D721Med (cell line): ENCODE data around the gene SH2D5.

Experiments used
- DNase-seq: peaks from one replicate; pipeline ENCODE4 v3.0.0; 2011; ENCODE audit warnings: low spot score; ENCODE audit not compliant: insufficient read length
- FAIRE-seq: peaks from 2 replicates; lab custom pipeline; 2011; peaks lifted over from hg19 to GRCh38; lab: Jason Lieb, UNC
- TF ChIP-seq, protein P1 (sequence below): IDR thresholded peaks from 2 replicates; pipeline ENCODE4 v1.5.1; 2012; ENCODE audit warnings: mild to moderate bottlenecking, control low read depth; ENCODE audit not compliant: insufficient read depth; ENCODE audit errors: missing control alignments

Gene SH2D5

DNA sequence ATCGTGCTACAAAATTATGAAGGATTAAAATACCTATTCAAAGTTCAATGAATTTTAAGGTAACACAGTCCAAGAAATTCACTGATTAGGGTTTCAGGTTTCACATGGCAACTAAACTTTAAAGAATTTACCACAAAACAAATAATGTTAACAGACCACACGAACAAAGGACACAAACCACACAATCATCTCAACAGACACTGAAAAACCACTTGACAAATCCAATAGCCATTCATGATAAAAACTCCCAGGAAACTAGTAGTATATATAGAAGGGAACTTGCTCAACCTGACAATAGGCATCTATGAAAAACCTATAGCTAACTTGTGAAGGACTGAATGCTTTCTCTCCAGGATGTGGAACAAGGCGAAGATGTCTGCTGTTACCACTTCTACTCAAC, 21.1 kb upstream of the SH2D5 start:
- FAIRE-seq (no peak), DNase-seq (no peak)
- TF ChIP-seq, protein P1, sequence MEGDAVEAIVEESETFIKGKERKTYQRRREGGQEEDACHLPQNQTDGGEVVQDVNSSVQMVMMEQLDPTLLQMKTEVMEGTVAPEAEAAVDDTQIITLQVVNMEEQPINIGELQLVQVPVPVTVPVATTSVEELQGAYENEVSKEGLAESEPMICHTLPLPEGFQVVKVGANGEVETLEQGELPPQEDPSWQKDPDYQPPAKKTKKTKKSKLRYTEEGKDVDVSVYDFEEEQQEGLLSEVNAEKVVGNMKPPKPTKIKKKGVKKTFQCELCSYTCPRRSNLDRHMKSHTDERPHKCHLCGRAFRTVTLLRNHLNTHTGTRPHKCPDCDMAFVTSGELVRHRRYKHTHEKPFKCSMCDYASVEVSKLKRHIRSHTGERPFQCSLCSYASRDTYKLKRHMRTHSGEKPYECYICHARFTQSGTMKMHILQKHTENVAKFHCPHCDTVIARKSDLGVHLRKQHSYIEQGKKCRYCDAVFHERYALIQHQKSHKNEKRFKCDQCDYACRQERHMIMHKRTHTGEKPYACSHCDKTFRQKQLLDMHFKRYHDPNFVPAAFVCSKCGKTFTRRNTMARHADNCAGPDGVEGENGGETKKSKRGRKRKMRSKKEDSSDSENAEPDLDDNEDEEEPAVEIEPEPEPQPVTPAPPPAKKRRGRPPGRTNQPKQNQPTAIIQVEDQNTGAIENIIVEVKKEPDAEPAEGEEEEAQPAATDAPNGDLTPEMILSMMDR, result no peak

DNA sequence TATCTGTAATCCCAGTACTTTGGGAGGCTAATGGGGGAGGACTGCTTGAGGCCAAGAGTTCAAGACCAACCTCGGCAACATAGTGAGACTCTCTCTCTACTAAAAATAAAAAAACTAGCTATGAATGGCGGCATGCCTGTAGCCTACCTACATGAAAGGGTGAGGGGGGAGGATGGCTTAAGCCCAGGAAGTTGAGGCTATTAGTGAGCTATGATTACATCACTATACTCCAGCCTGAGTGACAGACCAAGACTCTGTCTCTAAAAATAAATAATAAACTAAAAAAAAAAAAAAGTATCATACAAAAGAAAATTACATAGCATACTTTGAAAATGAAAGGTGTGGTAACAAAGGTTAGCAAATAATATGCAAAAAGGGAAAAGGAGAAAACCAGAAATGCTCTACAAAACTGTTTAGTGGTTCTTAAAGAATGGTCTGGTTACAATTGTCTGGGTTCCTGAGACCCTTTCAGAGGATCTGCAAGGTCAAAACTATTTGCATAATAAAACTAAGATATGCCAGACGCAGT, 19.0 kb upstream of the SH2D5 start:
- DNase-seq, result no peak
- FAIRE-seq, result no peak
- TF ChIP-seq, protein P1, result no peak

DNA sequence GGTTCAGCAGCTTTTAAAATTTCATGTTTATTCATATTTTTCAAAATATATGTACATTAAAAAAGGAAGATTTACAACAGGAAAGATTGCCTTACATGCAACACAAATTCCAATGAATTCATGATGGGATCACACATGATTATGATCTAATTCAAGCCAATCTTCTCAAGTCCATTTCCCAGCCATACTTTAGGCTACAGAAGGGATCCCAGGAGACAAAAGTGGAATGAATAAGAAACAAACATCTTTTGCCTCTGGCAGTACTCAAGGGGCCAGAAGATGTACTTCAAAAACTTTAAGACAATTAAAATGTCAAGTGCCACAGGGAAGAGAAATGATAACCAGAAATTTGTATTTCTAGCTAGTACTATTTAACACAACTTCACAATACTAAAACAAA, 10.2 kb upstream of the SH2D5 start:
- TF ChIP-seq, protein P1, result no peak
- no peak for FAIRE-seq
- DNase-seq, result no peak

DNA sequence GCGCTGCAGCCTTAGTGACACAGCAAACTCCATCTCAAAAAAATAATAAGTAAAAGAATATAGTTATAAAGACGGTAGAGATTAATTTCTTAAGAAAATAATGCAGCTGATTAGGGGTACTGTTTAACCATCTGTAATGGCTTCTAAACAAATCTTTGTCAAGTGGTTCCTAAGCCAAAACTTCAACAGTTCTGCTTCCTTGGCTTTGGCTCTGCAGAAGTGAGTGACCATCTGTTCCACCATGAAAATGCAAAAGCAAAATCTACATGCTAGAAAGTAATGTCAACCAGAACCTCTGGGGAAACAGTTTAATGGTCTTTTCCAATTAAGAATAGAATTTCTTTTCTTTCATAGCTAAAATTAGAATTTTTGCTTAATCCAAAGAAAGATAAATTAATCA, 8.3 kb upstream of the SH2D5 start:
- TF ChIP-seq, protein P1, result no peak
- DNase-seq (no peak), FAIRE-seq (no peak)

DNA sequence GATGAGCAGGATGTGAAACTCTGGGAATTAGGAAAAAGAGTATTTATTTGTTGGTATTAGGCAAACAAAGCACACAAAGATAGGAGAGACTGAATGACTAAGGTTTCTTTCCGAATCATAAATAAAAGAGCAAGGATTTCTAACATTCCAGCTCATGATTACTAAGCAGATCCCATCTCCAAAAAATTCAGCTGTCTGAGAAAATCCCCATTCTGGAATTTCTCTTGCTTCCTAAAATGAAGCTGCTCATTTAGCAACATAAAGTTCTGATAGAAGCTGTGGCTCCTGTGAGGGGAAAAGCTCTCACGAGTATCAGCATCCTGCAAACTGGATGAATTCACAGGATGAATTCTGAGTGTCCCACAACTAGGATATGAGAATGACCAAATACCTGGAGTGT, 6.7 kb upstream of the SH2D5 start:
- no peak for DNase-seq
- TF ChIP-seq, protein P1, result no peak
- no peak for FAIRE-seq

DNA sequence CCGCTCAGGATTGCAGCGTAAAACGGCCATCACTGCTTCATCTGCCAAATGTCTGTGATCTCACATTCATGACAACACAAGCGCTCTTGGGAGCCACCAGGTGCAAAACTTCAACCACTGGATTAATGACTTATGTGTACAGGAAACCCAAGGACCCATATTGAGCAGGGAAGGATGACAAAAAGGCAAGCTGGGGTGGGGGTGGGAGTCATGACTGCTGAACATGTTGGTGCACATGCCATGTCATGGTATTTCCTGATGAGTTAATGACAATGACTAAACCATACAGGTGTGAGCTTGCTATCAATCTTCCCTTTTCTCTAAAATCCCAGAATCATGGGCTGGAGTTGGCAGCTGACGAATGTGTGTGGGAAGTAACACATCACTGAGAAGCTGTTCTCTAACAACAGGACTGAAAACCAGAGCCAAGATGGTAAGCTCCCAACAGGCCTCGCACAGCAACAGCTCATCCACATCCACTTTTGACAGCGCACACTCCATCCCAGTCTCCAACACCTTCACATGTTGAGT, 3.1 kb upstream of the SH2D5 start:
- DNase-seq (no peak), FAIRE-seq (no peak)
- TF ChIP-seq, protein P1, result no peak

DNA sequence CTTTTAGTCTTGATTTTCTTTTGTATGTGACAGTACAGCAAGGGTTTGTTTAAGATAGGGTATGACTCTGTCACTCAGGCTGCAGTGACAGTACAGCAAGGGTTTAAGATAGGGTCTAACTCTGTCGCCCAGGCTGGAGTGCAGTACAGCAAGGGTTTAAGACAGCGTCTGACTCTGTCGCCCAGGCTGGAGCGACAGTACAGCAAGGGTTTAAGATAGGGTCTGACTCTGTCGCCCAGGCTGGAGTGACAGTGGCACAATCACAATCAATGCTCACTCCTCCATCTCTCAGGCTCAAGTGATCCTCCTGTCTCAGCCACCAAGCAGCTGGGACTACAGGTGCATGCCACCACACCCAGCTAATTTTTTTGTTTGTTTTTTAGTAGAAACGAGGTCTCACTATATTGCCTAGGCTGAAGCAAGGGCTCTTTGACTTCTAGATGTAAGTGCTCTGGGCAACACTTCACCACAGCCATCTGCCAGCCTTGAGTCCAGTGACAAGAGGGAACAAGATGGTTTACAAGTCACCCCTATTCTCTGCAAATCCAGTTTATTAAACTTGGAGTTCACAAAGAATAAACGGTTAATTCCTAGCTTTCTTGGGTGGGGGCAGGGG, 965 bp upstream of the SH2D5 start:
- DNase-seq, result no peak
- no peak for FAIRE-seq
- TF ChIP-seq, protein P1, result no peak
